GM21825 (cell line): Measurements from ENCODE around the gene APOD.
A peak's percentile ranks its signal among the peaks of the same experiment; 100 is the strongest.
"Not testable (repeated sequence)": the region's sequence is repeated elsewhere in the genome, so short reads cannot be mapped to it uniquely, and the experiment has no call there.

Experiments used
- ATAC-seq: cut with Tn5 transposase; IDR thresholded peaks from one replicate; pipeline ENCODE4 v1.9.1; 2021; ENCODE audit warnings: mild to moderate bottlenecking, moderate library complexity; ENCODE audit not compliant: unreplicated experiment

APOD gene

GRCh38 chr3:195590381-195590780 is 6.6 kb upstream of the APOD start:
- ATAC-seq: not testable (repeated sequence)

GRCh38 chr3:195589796-195590195 is 6.1 kb upstream of the APOD start:
- not testable (repeated sequence) for ATAC-seq

- ATAC-seq: peak; percentile 54
Observed at GRCh38 chr3:195587824-195588223, 4.1 kb upstream of the APOD start.

GRCh38 chr3:195587406-195587805 is 3.7 kb upstream of the APOD start:
- no peak for ATAC-seq

GRCh38 chr3:195584543-195584870 is 767 bp upstream of the APOD start:
- ATAC-seq: no peak

- no peak for ATAC-seq
Observed at GRCh38 chr3:195582947-195583346, 793 bp downstream of the APOD start.

- ATAC-seq: no peak
Observed at GRCh38 chr3:195580744-195581443, 2.8 kb downstream of the APOD start.

GRCh38 chr3:195579281-195579680 is 4.5 kb downstream of the APOD start:
- no peak for ATAC-seq

- ATAC-seq: no peak
Observed at GRCh38 chr3:195578565-195578964, 5.2 kb downstream of the APOD start.

- ATAC-seq: no peak
Observed at GRCh38 chr3:195577645-195578177, 6.0 kb downstream of the APOD start.

GRCh38 chr3:195574497-195575304 is 9.0 kb downstream of the APOD start:
- ATAC-seq: no peak

- no peak for ATAC-seq
Observed at GRCh38 chr3:195573611-195574496, 9.9 kb downstream of the APOD start.

GRCh38 chr3:195571361-195571760 is 12.4 kb downstream of the APOD start:
- ATAC-seq: no peak

- no peak for ATAC-seq
Observed at GRCh38 chr3:195570912-195571311, 12.8 kb downstream of the APOD start.

- no peak for ATAC-seq
Observed at GRCh38 chr3:195570344-195570743, 13.4 kb downstream of the APOD start.

- no peak for ATAC-seq
Observed at GRCh38 chr3:195568630-195569029, 15.1 kb downstream of the APOD start.

- ATAC-seq: no peak
Observed at GRCh38 chr3:195566797-195567196, 16.9 kb downstream of the APOD start.

- no peak for ATAC-seq
Observed at GRCh38 chr3:195565716-195566115, 18.0 kb downstream of the APOD start.

GRCh38 chr3:195563317-195563716 is 20.4 kb downstream of the APOD start:
- ATAC-seq: no peak

- no peak for ATAC-seq
Observed at GRCh38 chr3:195559723-195560409, 23.9 kb downstream of the APOD start.

GRCh38 chr3:195558602-195559001 is 25.1 kb downstream of the APOD start:
- no peak for ATAC-seq
